Urinary bladder (tissue), 2 donors: ENCODE measurements around the gene FBXO31. TPM values are rescaled to one million over a fixed set of nuclear protein-coding genes. Genes with fewer than 3 reads are reported as not detected.

Source experiments
- polyA plus RNA-seq: library from polyadenylated mRNA; stranded (reverse); fragments of 200-250 nt; gene quantifications from one replicate; pipeline ENCODE4 v1.2.3, GENCODE V29; 2013
- total RNA-seq: library from RNA; depleted of rRNA; stranded (reverse); fragments of >200 nt; gene quantifications from one replicate; pipeline ENCODE4 v1.2.3, GENCODE V29; 2014
- donor health status: healthy.

Gene FBXO31
- total and polyA plus RNA-seq, 2 donors = 15.0 to 65.2 TPM

Other genes starting within 250 kb of the FBXO31 start
- 1.5 TPM for gene C16orf95, start 66.4 kb downstream of the FBXO31 start, total RNA-seq
- 2.8 TPM for gene C16orf95, start 66.4 kb downstream of the FBXO31 start, polyA plus RNA-seq
- gene MAP1LC3B, start 8.6 kb upstream of the FBXO31 start, total RNA-seq = 27.3 TPM
- 68.9 TPM for gene MAP1LC3B, start 8.6 kb upstream of the FBXO31 start, polyA plus RNA-seq
- gene ZCCHC14, start 109.2 kb upstream of the FBXO31 start, total RNA-seq = 36.1 TPM
- gene ZCCHC14, start 109.2 kb upstream of the FBXO31 start, polyA plus RNA-seq = 16.6 TPM
- 0.95 TPM for gene JPH3, start 218.7 kb upstream of the FBXO31 start, total RNA-seq
- gene JPH3, start 218.7 kb upstream of the FBXO31 start, polyA plus RNA-seq = 0.53 TPM